Gastroesophageal sphincter (tissue), 2 donors: ENCODE data around the gene RAMP1.

Experiments used
- EP300 ChIP-seq: sonication (generic); formaldehyde crosslinking; IDR thresholded peaks from one replicate; pipeline ENCODE4 v1.6.1; 2017; ENCODE audit warnings: antibody characterized with exemption, mild to moderate bottlenecking
- POLR2A ChIP-seq, 2 donors: fragments of 450-650 bp; IDR thresholded peaks; one replicate each; pipeline ENCODE4 v1.6.1; 2017; ENCODE audit warnings: antibody characterized with exemption in 2 of 2, mild to moderate bottlenecking in 2 of 2, moderate library complexity in 1 of 2
- POLR2AphosphoS5 ChIP-seq: sonication (generic); formaldehyde crosslinking; IDR thresholded peaks from one replicate; pipeline ENCODE4 v1.6.1; 2017; ENCODE audit warnings: antibody characterized with exemption

DNA sequence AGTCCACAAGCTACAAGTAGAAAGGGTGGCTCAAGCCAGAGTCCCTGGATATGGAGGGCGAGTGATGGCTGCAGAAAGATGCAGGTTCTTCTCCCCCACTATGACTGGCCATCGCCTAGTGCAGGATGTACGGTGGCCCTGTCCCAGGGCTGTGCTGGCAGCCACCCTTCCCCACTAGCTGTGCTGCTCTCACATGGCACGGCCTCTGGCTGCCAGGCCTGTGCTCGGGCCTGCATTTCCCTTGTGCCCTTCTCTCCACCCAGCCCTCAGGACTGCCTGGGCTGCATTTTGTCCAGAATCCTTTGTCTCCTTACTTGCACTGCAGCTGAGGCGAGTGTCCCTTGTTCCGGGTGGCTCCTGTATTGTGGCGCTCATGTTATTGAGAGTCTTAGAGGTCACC is 1.6 kb upstream of the RAMP1 start:
- TF ChIP-seq POLR2AphosphoS5 (no peak), POLR2A (IDR thresholded peaks at IDR 0.05) (no peak), EP300 (no peak)
